Mesendoderm (in vitro differentiated cells): Measurements from ENCODE around the gene NFATC3.

Experiments
- DNase-seq: peaks from one replicate; pipeline ENCODE4 v3.0.0; 2013
- H2AK5ac ChIP-seq: 2 replicates; pipeline ENCODE4 v1.6.1; 2013; ENCODE audit warnings: low read length, inconsistent platforms
- H2BK120ac ChIP-seq: 2 replicates; pipeline ENCODE4 v1.6.1; 2013; ENCODE audit warnings: low read depth, mild to moderate bottlenecking, low read length, moderate library complexity, mixed read lengths
- H2BK15ac ChIP-seq: replicated peaks from 2 replicates; pipeline ENCODE4 v1.6.1; 2013; ENCODE audit warnings: low read depth, mild to moderate bottlenecking, moderate library complexity
- H2BK5ac ChIP-seq: 2 replicates; pipeline ENCODE4 v1.6.1; 2013; ENCODE audit warnings: low read length, inconsistent platforms
- H3K18ac ChIP-seq: 2 replicates; pipeline ENCODE4 v1.6.1; 2013; ENCODE audit warnings: mild to moderate bottlenecking, low read length, mixed read lengths
- H3K23ac ChIP-seq: one replicate; pipeline ENCODE4 v1.6.1; 2013; ENCODE audit warnings: low read length
- H3K27ac ChIP-seq: 2 replicates; pipeline ENCODE4 v1.5.1; 2013; ENCODE audit warnings: low read depth, mild to moderate bottlenecking, inconsistent platforms, low read length, moderate library complexity
- H3K27me3 ChIP-seq: 2 replicates; pipeline ENCODE4 v1.6.1; 2013; ENCODE audit warnings: low read length, control low read depth, mild to moderate bottlenecking, inconsistent platforms; ENCODE audit not compliant: insufficient read depth, poor library complexity
- H3K36me3 ChIP-seq: 2 replicates; pipeline ENCODE4 v1.6.1; 2013; ENCODE audit warnings: low read length, inconsistent platforms; ENCODE audit not compliant: control insufficient read depth, insufficient read depth
- H3K4ac ChIP-seq: one replicate; pipeline ENCODE4 v1.6.1; 2013; ENCODE audit warnings: low read depth, mild to moderate bottlenecking, low read length, moderate library complexity
- H3K4me1 ChIP-seq: 2 replicates; pipeline ENCODE4 v1.6.1; 2013; ENCODE audit warnings: low read depth, low read length, inconsistent platforms; ENCODE audit not compliant: control insufficient read depth
- H3K4me2 ChIP-seq: 2 replicates; pipeline ENCODE4 v1.6.1; 2013; ENCODE audit warnings: low read length
- H3K4me3 ChIP-seq: 2 replicates; pipeline ENCODE4 v1.5.1; 2013; ENCODE audit warnings: mild to moderate bottlenecking, low read length
- H3K56ac ChIP-seq: one replicate; pipeline ENCODE4 v1.6.1; 2013; ENCODE audit warnings: low read length
- H3K79me1 ChIP-seq: 2 replicates; pipeline ENCODE4 v1.6.1; 2013; ENCODE audit warnings: low read length, inconsistent platforms
- H3K79me2 ChIP-seq: 2 replicates; pipeline ENCODE4 v1.6.1; 2013; ENCODE audit warnings: mild to moderate bottlenecking, low read length; ENCODE audit not compliant: control insufficient read depth, insufficient read depth
- H3K9ac ChIP-seq: 2 replicates; pipeline ENCODE4 v1.6.1; 2013; ENCODE audit warnings: low read length, inconsistent platforms
- H4K5ac ChIP-seq: one replicate; pipeline ENCODE4 v1.6.1; 2013; ENCODE audit warnings: low read length
- H4K8ac ChIP-seq: one replicate; pipeline ENCODE4 v1.6.1; 2013; ENCODE audit warnings: low read depth, mild to moderate bottlenecking, control low read depth, low read length, moderate library complexity
- WGBS: extraction: QIAGEN DNeasy Blood & Tissue Kit; methylation state at CpG from one replicate; pipeline ENCODE4 v1.1.7; 2013; ENCODE audit warnings: low lambda C conversion rate, missing lambda C conversion rate; ENCODE audit not compliant: insufficient coverage; ENCODE audit errors: extremely low coverage; 5-methylcytosine and 5-hydroxymethylcytosine counted together

NFATC3 gene

DNA sequence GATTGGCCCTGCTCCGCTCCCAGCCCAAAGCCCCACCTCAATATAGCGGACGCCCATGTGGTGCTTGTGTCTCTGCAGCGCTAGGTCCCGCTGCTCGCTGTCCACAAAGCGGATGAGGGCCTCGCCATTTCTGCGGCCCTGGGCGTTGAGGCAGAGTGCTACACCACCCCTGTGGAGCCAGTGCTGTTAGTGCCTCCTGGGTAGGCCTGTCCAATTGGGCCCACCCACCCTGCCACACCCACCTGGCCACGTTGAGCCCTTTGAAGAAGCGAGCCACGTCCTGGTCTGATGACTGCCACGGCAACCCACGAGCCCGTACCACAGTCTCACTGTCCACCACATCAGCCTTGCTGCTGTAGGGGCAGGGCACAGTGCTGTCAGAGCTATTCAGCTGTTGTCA lies 147.2 kb downstream of the NFATC3 start:
- Histone ChIP-seq H2BK5ac (no peak overlapping the region), H3K4me3 (no peak overlapping the region), H2BK120ac (no peak overlapping the region), H3K4me2 (no peak overlapping the region), H2AK5ac (no peak overlapping the region), H3K36me3 (no peaks in the 10 kb centered on the region), H4K8ac (no peak overlapping the region), H3K4ac (no peak overlapping the region), H3K23ac (no peak overlapping the region), H3K18ac (no peak overlapping the region), H3K27me3 (no peaks in the 10 kb centered on the region), H3K79me2 (peaks cover 4% of the 10 kb centered on the region), H2BK15ac (no peak overlapping the region), H3K4me1 (peaks cover 4% of the 10 kb centered on the region), H3K9ac (no peak overlapping the region), H3K27ac (no peak overlapping the region), H3K56ac (no peak overlapping the region), H4K5ac (no peak overlapping the region), H3K79me1 (peaks cover 2% of the 10 kb centered on the region)
- no CpG with 5 or more reads among the region's 16 CpGs for WGBS
- DNase-seq = no peak

DNA sequence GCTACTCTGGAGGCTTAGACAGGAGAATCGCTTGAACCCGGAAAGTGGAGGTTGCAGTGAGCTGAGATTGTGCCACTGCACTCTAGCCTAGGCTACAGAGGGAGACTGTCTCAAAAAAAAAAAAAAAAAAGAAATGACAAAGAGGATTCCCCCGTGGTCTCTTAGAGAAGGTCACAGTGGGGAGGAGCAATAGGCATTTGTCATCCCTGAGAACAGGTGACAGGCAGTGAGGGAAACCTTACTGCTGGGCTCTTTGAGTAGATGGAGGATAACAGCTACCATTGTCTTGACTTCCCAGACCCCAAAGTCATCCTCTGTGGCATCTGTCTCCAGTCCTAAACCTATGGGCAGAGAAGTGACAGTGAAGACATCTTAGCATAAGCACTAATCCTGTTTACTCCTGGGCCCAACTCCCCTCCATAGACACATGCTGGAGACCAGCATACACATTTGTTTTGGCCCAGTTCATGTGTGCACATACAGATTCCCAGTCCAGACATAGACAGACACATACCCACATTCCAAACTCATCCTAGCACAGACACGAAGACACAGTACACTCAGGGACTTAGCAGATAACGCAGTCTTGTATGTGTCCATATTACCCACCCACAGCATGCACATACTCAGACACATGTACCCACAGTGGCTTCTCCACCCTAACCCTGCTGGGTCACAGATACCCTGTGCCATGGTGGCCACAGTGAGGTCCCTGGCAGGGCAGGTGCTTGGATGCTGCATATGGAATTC lies 148.1 kb downstream of the NFATC3 start:
- Histone ChIP-seq H3K27ac (no peak overlapping the region), H3K36me3 (no peaks in the 10 kb centered on the region), H3K18ac (no peak overlapping the region), H2BK15ac (no peak overlapping the region), H3K4ac (no peak overlapping the region), H3K23ac (no peak overlapping the region), H3K4me3 (no peak overlapping the region), H3K27me3 (no peaks in the 10 kb centered on the region), H3K4me2 (no peak overlapping the region), H3K79me2 (peaks cover 4% of the 10 kb centered on the region), H4K5ac (no peak overlapping the region), H3K56ac (peak overlapping the region; percentile 18), H2AK5ac (no peak overlapping the region), H2BK120ac (no peak overlapping the region), H3K4me1 (peaks cover 4% of the 10 kb centered on the region), H3K79me1 (peaks cover 2% of the 10 kb centered on the region), H3K9ac (no peak overlapping the region), H2BK5ac (no peak overlapping the region), H4K8ac (no peak overlapping the region)
- no peak for DNase-seq
- no CpG with 5 or more reads among the region's 5 CpGs for WGBS

DNA sequence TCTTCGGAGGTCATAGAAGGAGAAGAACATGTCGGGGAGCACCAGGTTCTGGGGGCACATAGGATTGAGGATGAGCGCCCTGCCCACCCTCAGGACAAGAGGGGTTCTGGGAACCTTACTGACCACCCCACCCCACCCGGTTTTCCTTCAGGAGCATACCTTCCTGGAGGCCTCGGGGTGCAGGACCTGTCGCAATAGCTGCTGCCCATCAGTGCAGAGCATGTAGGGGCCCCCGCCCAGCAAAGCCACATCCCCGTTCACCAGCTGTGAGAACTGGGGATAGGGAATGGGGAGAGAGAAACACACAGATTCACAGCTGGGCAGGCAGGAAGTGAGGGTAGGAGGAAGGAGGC lies 148.6 kb downstream of the NFATC3 start:
- Histone ChIP-seq H3K4me3 (no peak overlapping the region), H3K56ac (peak overlapping the region; percentile 18)

DNA sequence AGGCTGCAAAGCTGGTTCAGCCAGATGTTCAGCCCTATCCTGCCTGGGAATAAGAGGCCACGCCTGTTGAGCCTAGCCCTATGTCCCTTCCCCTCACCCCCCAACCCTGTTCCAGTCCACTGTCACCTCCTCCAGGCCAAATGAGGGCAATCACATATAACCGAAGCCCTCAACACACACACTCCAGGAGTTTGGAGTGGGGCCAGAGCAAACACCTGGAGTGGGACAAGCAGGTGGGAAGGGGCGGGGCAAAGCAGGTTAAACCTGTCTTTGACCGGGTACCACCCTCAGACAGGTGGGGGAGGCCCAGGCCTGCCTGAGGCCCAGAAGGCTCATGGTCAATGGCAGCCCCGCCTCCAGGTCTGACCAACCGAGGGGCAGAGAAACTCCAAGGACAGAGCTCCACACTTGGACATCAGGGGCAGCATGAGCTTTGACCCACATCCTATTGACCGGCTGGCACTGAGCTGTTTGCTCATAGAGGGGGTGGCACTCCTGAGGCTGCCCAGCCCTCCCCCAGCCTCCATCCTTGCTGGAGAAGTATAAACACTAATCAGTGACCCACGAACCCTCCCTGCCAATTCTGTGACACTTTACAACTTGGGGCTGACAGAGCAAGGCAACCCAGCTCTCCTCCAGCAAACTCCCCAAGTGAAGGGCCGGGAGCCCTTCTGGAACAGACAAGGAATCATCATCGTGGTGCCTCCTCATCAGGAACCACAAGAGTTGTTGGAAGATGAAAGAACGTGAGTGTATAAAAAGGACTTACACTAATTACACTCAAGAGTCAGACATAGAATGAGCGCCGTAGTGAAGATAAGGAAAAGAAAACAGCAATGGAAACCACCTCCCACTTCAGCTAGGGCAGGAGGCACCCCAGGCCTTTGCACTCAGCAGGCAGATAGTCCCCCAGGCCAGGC lies 149.3 kb downstream of the NFATC3 start:
- no peak overlapping the region for H3K27ac ChIP-seq
- H3K18ac ChIP-seq = no peak overlapping the region
- H3K27me3 ChIP-seq = no peaks in the 10 kb centered on the region
- no peak overlapping the region for H4K8ac ChIP-seq
- no peak overlapping the region for H2BK15ac ChIP-seq
- peak overlapping the region; percentile 65 for H3K4me2 ChIP-seq
- H3K36me3 ChIP-seq = no peaks in the 10 kb centered on the region
- peaks cover 4% of the 10 kb centered on the region for H3K79me2 ChIP-seq
- H3K23ac ChIP-seq = no peak overlapping the region
- H3K9ac ChIP-seq = peak overlapping the region; percentile 91
- H3K79me1 ChIP-seq = peaks cover 2% of the 10 kb centered on the region
- no peak overlapping the region for H2BK120ac ChIP-seq
- H3K4me1 ChIP-seq = peaks cover 4% of the 10 kb centered on the region
- no peak overlapping the region for H3K4me3 ChIP-seq
- no peak overlapping the region for H2AK5ac ChIP-seq
- no peak overlapping the region for H4K5ac ChIP-seq
- H3K4ac ChIP-seq = no peak overlapping the region
- no CpG with 5 or more reads among the region's 13 CpGs for WGBS
- peak overlapping the region; percentile 11 for H3K56ac ChIP-seq
- H2BK5ac ChIP-seq = no peak overlapping the region
- DNase-seq = peak; percentile 45

More for the DNA sequence above, 148.6 kb downstream of the NFATC3 start:
- Histone ChIP-seq H3K36me3 (no peaks in the 10 kb centered on the region), H3K9ac (no peak overlapping the region), H3K27ac (no peak overlapping the region), H4K8ac (no peak overlapping the region), H2BK120ac (no peak overlapping the region), H2AK5ac (no peak overlapping the region), H3K23ac (no peak overlapping the region), H3K4me1 (peaks cover 4% of the 10 kb centered on the region), H3K79me2 (peaks cover 4% of the 10 kb centered on the region), H3K4me2 (no peak overlapping the region), H3K4ac (no peak overlapping the region), H3K18ac (no peak overlapping the region), H4K5ac (no peak overlapping the region), H2BK15ac (no peak overlapping the region), H2BK5ac (no peak overlapping the region), H3K79me1 (peaks cover 2% of the 10 kb centered on the region), H3K27me3 (no peaks in the 10 kb centered on the region)
- WGBS = no CpG with 5 or more reads among the region's 8 CpGs
- no peak for DNase-seq

DNA sequence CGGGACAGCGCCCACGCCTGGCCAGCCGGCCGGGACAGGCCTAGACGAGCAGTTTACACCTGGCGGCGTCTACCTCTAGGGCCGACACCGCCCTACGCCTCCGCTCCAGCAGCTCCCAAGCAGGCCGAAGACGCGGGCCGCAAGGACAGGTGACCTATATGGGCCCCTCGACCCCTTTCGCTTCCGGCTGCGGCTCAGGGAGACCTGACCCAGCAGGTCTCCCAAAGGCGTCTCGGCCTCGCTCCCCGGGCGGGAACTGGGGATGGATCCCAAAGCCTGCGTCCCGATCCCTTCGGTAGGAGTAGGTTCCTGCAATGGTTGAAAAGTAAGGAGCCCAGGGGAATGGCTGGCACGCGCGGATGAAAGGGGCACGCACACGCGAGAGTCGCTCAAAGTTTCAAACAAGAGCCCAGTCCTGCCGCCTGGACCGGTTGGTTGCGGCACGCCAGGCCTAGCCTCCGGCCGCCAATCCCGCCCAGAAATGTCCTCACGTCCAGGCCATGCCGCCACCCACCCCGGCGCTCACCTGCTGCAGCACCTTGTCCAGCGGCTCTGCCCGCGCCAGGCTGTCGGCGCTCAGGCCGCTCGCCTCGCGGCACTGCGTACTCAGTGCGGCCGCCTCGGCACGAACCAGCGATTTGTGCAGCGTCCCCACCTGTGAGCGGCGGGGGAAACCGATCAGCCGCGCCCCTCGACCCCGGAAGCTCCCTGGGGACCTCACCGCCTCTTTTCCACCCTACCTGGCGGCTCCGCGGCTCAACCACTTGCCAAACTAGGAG lies 150.1 kb downstream of the NFATC3 start:
- Histone ChIP-seq H3K27ac (peak overlapping the region; percentile 63), H3K4me1 (peaks cover 4% of the 10 kb centered on the region), H4K5ac (no peak overlapping the region), H2BK120ac (no peak overlapping the region), H3K9ac (peak overlapping the region; percentile 91), H4K8ac (no peak overlapping the region), H3K79me2 (peaks cover 4% of the 10 kb centered on the region), H3K27me3 (no peaks in the 10 kb centered on the region), H2BK15ac (no peak overlapping the region), H3K4me3 (peak overlapping the region; percentile 59), H3K79me1 (peaks cover 2% of the 10 kb centered on the region), H3K4ac (peak overlapping the region; percentile 46), H2AK5ac (no peak overlapping the region), H3K4me2 (peak overlapping the region; percentile 65), H3K36me3 (no peaks in the 10 kb centered on the region), H2BK5ac (no peak overlapping the region), H3K18ac (peak overlapping the region; percentile 15), H3K56ac (peak overlapping the region; percentile 97), H3K23ac (peak overlapping the region; percentile 57)
- WGBS = no CpG with 5 or more reads among the region's 73 CpGs
- peak; percentile 76 for DNase-seq
